ENCODE results near the gene LRRC4C. TPM values are rescaled to one million over a fixed set of nuclear protein-coding genes. Genes with fewer than 3 reads are reported as not detected.

The LRRC4C gene
- total RNA-seq, 2 donors from 2014 or later, result 0.95 to 3.2 TPM

GRCh38 chr11:40130427-40130826 lies 1329.0 kb downstream of the LRRC4C start:
- H3K36me3 ChIP-seq, result no peaks in the 10 kb centered on the region
- no peak for ATAC-seq (ENCODE audit: insufficient number of reproducible peaks, low FRiP score, low read depth)
- no peak overlapping the region for H3K27ac ChIP-seq
- H3K4me1 ChIP-seq (ENCODE audit: control insufficient read depth in 1 of 2, low read depth in 2 of 2), result no peaks in the 10 kb centered on the region
- TF ChIP-seq CTCF (IDR thresholded peaks at IDR 0.05), result no peak
- H3K27me3 ChIP-seq (replicated peaks; ENCODE audit: insufficient read depth), result no peaks in the 10 kb centered on the region
- DNase-seq (ENCODE audit: low spot score), result no peak
- H3K4me3 ChIP-seq, result no peak overlapping the region
- no peaks in the 10 kb centered on the region for H3K9me3 ChIP-seq

GRCh38 chr11:40129266-40129665 lies 1330.2 kb downstream of the LRRC4C start:
- Histone ChIP-seq H3K27me3 (replicated peaks; ENCODE audit: insufficient read depth) (no peaks in the 10 kb centered on the region), H3K9me3 (no peaks in the 10 kb centered on the region), H3K4me1 (ENCODE audit: control insufficient read depth in 1 of 2, low read depth in 2 of 2) (no peaks in the 10 kb centered on the region), H3K4me3 (no peak overlapping the region), H3K27ac (no peak overlapping the region), H3K36me3 (no peaks in the 10 kb centered on the region)
- TF ChIP-seq CTCF (IDR thresholded peaks at IDR 0.05), result no peak
- ATAC-seq (ENCODE audit: insufficient number of reproducible peaks, low FRiP score, low read depth) (no peak), DNase-seq (ENCODE audit: low spot score) (no peak)

GRCh38 chr11:40125054-40125453 lies 1334.4 kb downstream of the LRRC4C start:
- no peak overlapping the region for H3K27ac ChIP-seq
- H3K4me1 ChIP-seq (ENCODE audit: control insufficient read depth in 1 of 2, low read depth in 2 of 2), result no peaks in the 10 kb centered on the region
- TF ChIP-seq CTCF (IDR thresholded peaks at IDR 0.05), result no peak
- H3K9me3 ChIP-seq, result no peaks in the 10 kb centered on the region
- ATAC-seq (ENCODE audit: insufficient number of reproducible peaks, low FRiP score, low read depth), result no peak
- H3K4me3 ChIP-seq, result no peak overlapping the region
- H3K36me3 ChIP-seq, result no peaks in the 10 kb centered on the region
- H3K27me3 ChIP-seq (replicated peaks; ENCODE audit: insufficient read depth), result no peaks in the 10 kb centered on the region
- no peak for DNase-seq (ENCODE audit: low spot score)

- no peak for TF ChIP-seq CTCF (IDR thresholded peaks at IDR 0.05)
- Histone ChIP-seq H3K27ac (no peak overlapping the region), H3K9me3 (no peaks in the 10 kb centered on the region), H3K4me1 (ENCODE audit: control insufficient read depth in 1 of 2, low read depth in 2 of 2) (no peaks in the 10 kb centered on the region), H3K4me3 (no peak overlapping the region), H3K36me3 (no peaks in the 10 kb centered on the region), H3K27me3 (replicated peaks; ENCODE audit: insufficient read depth) (no peaks in the 10 kb centered on the region)
- ATAC-seq (ENCODE audit: insufficient number of reproducible peaks, low FRiP score, low read depth) (no peak), DNase-seq (ENCODE audit: low spot score) (no peak)
Observed at GRCh38 chr11:40119661-40120060, 1339.8 kb downstream of the LRRC4C start.

GRCh38 chr11:40118780-40119179 lies 1340.7 kb downstream of the LRRC4C start:
- Histone ChIP-seq H3K4me1 (ENCODE audit: control insufficient read depth in 1 of 2, low read depth in 2 of 2) (no peaks in the 10 kb centered on the region), H3K36me3 (no peaks in the 10 kb centered on the region), H3K9me3 (no peaks in the 10 kb centered on the region), H3K27me3 (replicated peaks; ENCODE audit: insufficient read depth) (no peaks in the 10 kb centered on the region), H3K4me3 (no peak overlapping the region), H3K27ac (no peak overlapping the region)
- ATAC-seq (ENCODE audit: insufficient number of reproducible peaks, low FRiP score, low read depth) (no peak), DNase-seq (ENCODE audit: low spot score) (no peak)
- TF ChIP-seq CTCF (IDR thresholded peaks at IDR 0.05), result no peak
